Stimulated activated naive CD4-positive, alpha-beta T cell (primary cell): ENCODE data around the gene CPNE4.
A peak's percentile ranks its signal among the peaks of the same experiment; 100 is the strongest.
"Not testable (repeated sequence)": the region's sequence is repeated elsewhere in the genome, so short reads cannot be mapped to it uniquely, and the experiment has no call there.

Experiments
- DNase-seq, 6 experiments: peaks; one replicate each; lab custom pipeline; 2025; lab: John Stamatoyannopoulos, UW

Gene CPNE4

GRCh38 chr3:132034486-132035464 is at the start of gene CPNE4:
TSS of gene CPNE4 (minus strand) at chr3:132035014.
- DNase-seq = peak in 5 of 6 experiments; percentile 5 to 48 (median 29)

- no peak for DNase-seq
Observed at GRCh38 chr3:132083583-132084279, 48.9 kb upstream of the CPNE4 start.

GRCh38 chr3:132083159-132083558 is 48.3 kb upstream of the CPNE4 start:
- DNase-seq = no peak

- no peak for DNase-seq
Observed at GRCh38 chr3:132079147-132079546, 44.3 kb upstream of the CPNE4 start.

GRCh38 chr3:132073771-132074170 is 39.0 kb upstream of the CPNE4 start:
- DNase-seq = no peak

GRCh38 chr3:132071043-132071442 is 36.2 kb upstream of the CPNE4 start:
- no peak for DNase-seq

GRCh38 chr3:132064114-132064513 is 29.3 kb upstream of the CPNE4 start:
- DNase-seq = no peak

GRCh38 chr3:132062535-132062934 is 27.7 kb upstream of the CPNE4 start:
- DNase-seq = no peak

- no peak for DNase-seq
Observed at GRCh38 chr3:132055872-132056271, 21.1 kb upstream of the CPNE4 start.

GRCh38 chr3:132047209-132047608 is 12.4 kb upstream of the CPNE4 start:
- no peak for DNase-seq

- not testable (repeated sequence) for DNase-seq
Observed at GRCh38 chr3:132044874-132045273, 10.1 kb upstream of the CPNE4 start.

GRCh38 chr3:132042681-132043080 is 7.9 kb upstream of the CPNE4 start:
- DNase-seq = no peak

GRCh38 chr3:132038198-132038825 is 3.5 kb upstream of the CPNE4 start:
- DNase-seq = no peak

- DNase-seq = no peak
Observed at GRCh38 chr3:132037581-132037980, 2.8 kb upstream of the CPNE4 start.

- DNase-seq = no peak
Observed at GRCh38 chr3:132037056-132037455, 2.2 kb upstream of the CPNE4 start.

GRCh38 chr3:132034097-132034485 is 723 bp downstream of the CPNE4 start:
- no peak for DNase-seq

GRCh38 chr3:132033471-132033870 is 1.3 kb downstream of the CPNE4 start:
- no peak for DNase-seq

GRCh38 chr3:132032959-132033358 is 1.9 kb downstream of the CPNE4 start:
- no peak for DNase-seq

- peak in 5 of 6 experiments; percentile 2 to 17 (median 12) for DNase-seq
Observed at GRCh38 chr3:132029182-132029902, 5.5 kb downstream of the CPNE4 start.

- DNase-seq = no peak
Observed at GRCh38 chr3:132022914-132023313, 11.9 kb downstream of the CPNE4 start.

- no peak for DNase-seq
Observed at GRCh38 chr3:132020058-132020457, 14.8 kb downstream of the CPNE4 start.

GRCh38 chr3:132017137-132017536 is 17.7 kb downstream of the CPNE4 start:
- DNase-seq = no peak
